ENCODE results near the gene PRDX1.

DNA sequence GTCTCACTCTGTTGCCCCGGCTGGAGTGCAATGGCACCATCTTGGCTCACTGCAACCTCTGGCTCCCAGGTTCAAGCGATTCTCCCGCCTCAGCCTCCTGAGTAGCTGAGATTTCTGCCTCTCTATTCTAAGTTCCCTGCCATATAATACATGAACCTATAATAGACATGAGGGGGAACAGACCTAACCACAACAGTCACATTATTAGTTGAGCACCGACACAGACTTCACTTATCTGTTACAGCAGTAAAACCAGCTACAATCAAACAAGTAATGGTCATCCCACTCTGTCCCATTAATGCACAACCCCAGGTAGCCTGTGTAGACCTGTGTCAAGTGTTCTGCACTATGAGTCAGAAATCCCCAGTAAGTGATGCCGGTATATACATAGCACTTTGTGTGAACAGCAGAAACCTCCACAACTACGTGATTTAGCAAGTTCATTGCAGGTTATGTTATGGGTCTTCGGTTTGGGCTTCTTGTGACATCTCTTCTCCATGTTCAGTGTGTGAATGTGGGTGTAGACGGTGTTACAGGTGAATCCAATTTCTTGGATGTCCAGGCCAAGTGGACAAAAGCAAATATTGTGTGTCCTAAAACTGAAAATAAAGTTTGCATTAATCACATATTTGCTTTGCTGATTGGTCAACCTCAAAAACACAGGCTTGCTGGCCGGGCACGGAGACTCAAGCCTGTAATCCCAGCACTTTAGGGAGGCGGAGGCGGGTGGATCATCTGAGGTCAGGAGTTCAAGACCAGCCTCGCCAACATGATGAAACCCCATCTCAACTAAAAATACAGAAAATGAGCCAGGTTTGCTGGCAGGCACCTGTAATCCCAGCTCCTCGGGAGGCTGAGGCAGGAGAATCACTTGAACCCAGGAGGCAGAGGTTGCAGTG is 18.0 kb downstream of the PRDX1 start:
- TF ChIP-seq, protein P1, sequence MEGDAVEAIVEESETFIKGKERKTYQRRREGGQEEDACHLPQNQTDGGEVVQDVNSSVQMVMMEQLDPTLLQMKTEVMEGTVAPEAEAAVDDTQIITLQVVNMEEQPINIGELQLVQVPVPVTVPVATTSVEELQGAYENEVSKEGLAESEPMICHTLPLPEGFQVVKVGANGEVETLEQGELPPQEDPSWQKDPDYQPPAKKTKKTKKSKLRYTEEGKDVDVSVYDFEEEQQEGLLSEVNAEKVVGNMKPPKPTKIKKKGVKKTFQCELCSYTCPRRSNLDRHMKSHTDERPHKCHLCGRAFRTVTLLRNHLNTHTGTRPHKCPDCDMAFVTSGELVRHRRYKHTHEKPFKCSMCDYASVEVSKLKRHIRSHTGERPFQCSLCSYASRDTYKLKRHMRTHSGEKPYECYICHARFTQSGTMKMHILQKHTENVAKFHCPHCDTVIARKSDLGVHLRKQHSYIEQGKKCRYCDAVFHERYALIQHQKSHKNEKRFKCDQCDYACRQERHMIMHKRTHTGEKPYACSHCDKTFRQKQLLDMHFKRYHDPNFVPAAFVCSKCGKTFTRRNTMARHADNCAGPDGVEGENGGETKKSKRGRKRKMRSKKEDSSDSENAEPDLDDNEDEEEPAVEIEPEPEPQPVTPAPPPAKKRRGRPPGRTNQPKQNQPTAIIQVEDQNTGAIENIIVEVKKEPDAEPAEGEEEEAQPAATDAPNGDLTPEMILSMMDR (IDR thresholded peaks at IDR 0.05; ENCODE audit: low read depth, low read length, poor library complexity, severe bottlenecking) = no peak
- TF ChIP-seq EZH2phosphoT487 (IDR thresholded peaks at IDR 0.05; ENCODE audit: borderline replicate concordance, low read length) = no peak
